PC-9 (cell line): ENCODE measurements around the gene ATOX1. TPM values are rescaled to one million over a fixed set of nuclear protein-coding genes. Genes with fewer than 3 reads are reported as not detected.

Source experiments
- BruUV-seq: library from RNA; stranded (reverse); fragments of 400-500 nt; replicated peaks from 2 replicates; lab custom pipeline; 2021; lab: Mats Ljungman, UMichigan
- CTCF ChIA-PET: fragments of 300-600 bp; sonication (Branson Sonifier 250); formaldehyde crosslinking; loops from one replicate; lab custom pipeline; 2022; ENCODE audit warnings: antibody characterized with exemption; lab: Charles Lee
- POLR2A ChIA-PET: fragments of 300-600 bp; sonication (Branson Sonifier 250); formaldehyde crosslinking; loops from one replicate; lab custom pipeline; 2022; ENCODE audit warnings: antibody characterized with exemption; ENCODE audit not compliant: unreplicated experiment; lab: Charles Lee
- DNase-seq, 2 experiments: peaks; one replicate each; pipeline versions ENCODE4 v3.0.0 to v3.0.0-alpha.2; 2015 to 2022; ENCODE audit warnings: mixed read lengths in 1 of 2
- H2AFZ ChIP-seq: fragments of 200-600 bp; sonication (generic); 2 replicates; pipeline ENCODE4 v1.8.1; 2017; ENCODE audit warnings: antibody characterized with exemption
- H3F3A ChIP-seq: fragments of 200-600 bp; sonication (generic); 2 replicates; pipeline ENCODE4 v1.8.1; 2017; ENCODE audit warnings: antibody characterized with exemption, mild to moderate bottlenecking, low read depth; ENCODE audit not compliant: insufficient read depth
- H3K27ac ChIP-seq: fragments of 200-600 bp; sonication (generic); 2 replicates; pipeline ENCODE4 v1.6.1; 2016; ENCODE audit warnings: mixed run types
- H3K27me3 ChIP-seq: fragments of 200-600 bp; sonication (generic); 2 replicates; pipeline ENCODE4 v1.6.1; 2016; ENCODE audit warnings: low read depth, mixed run types; ENCODE audit not compliant: insufficient read depth
- H3K36me3 ChIP-seq: fragments of 200-600 bp; sonication (generic); 2 replicates; pipeline ENCODE4 v1.6.1; 2016; ENCODE audit warnings: low read depth, mixed run types
- H3K4me1 ChIP-seq: fragments of 200-600 bp; sonication (generic); replicated peaks from 2 replicates; pipeline ENCODE4 v1.6.1; 2016; ENCODE audit warnings: mixed run types; ENCODE audit not compliant: insufficient read depth
- H3K4me2 ChIP-seq: fragments of 200-600 bp; sonication (generic); 2 replicates; pipeline ENCODE4 v1.6.1; 2017; ENCODE audit warnings: mixed run types
- H3K4me3 ChIP-seq: fragments of 200-600 bp; sonication (generic); 2 replicates; pipeline ENCODE4 v1.6.1; 2016; ENCODE audit warnings: mixed run types
- H3K79me2 ChIP-seq: fragments of 200-600 bp; sonication (generic); 2 replicates; pipeline ENCODE4 v1.6.1; 2017; ENCODE audit warnings: low read depth, mixed run types
- H3K9me2 ChIP-seq: fragments of 200-600 bp; sonication (generic); 2 replicates; pipeline ENCODE4 v1.8.1; 2017; ENCODE audit warnings: mild to moderate bottlenecking; ENCODE audit not compliant: insufficient read depth
- H3K9me3 ChIP-seq: fragments of 200-600 bp; sonication (generic); 2 replicates; pipeline ENCODE4 v1.8.1; 2016; ENCODE audit warnings: low read depth; ENCODE audit not compliant: insufficient read depth
- H4K20me1 ChIP-seq: fragments of 200-600 bp; sonication (generic); 2 replicates; pipeline ENCODE4 v1.8.1; 2017; ENCODE audit not compliant: insufficient read depth
- CTCF ChIP-seq: fragments of 200-600 bp; sonication (generic); conservative IDR thresholded peaks from 2 replicates; pipeline ENCODE4 v1.6.1; 2017; ENCODE audit warnings: mixed run types, antibody characterized with exemption, mild to moderate bottlenecking, moderate library complexity
- EZH2 ChIP-seq: fragments of 200-600 bp; sonication (generic); IDR thresholded peaks from 2 replicates; pipeline ENCODE4 v1.8.0; 2017; ENCODE audit warnings: antibody characterized with exemption, low read depth
- intact Hi-C: fragments of 100-400 bp; cut with micrococcal nuclease; formaldehyde crosslinking; loops from one replicate; pipeline ENCODE4 v1.10.0; 2022; ENCODE audit not compliant: unreplicated experiment
- total RNA-seq: library from RNA; stranded (reverse); gene quantifications from 2 replicates; pipeline ENCODE4 v1.2.3, GENCODE V29; 2021

Gene ATOX1
- total RNA-seq, 1 experiment from 2014 or later: 201 TPM

- ChIA-PET POLR2A (no interaction called here), CTCF (no interaction called here)
- Histone ChIP-seq H3K9me2 (no peaks in the 10 kb centered on the region), H3F3A (no peaks in the 10 kb centered on the region), H3K27me3 (no peaks in the 10 kb centered on the region), H3K4me3 (no peak overlapping the region), H3K4me1 (0 out of 2 replicates have a peak, but pooled peaks cover 3% of the 10 kb centered on the region), H3K36me3 (no peaks in the 10 kb centered on the region), H3K27ac (no peak overlapping the region), H3K4me2 (no peak overlapping the region), H2AFZ (no peak overlapping the region), H4K20me1 (no peaks in the 10 kb centered on the region), H3K9me3 (no peaks in the 10 kb centered on the region), H3K79me2 (no peaks in the 10 kb centered on the region)
- TF ChIP-seq EZH2: no peak
- no peak for TF ChIP-seq CTCF
- no peak for DNase-seq
- BruUV-seq: no TSS peak
- intact Hi-C loops: no loop called here
These were observed 41.0 kb downstream of the ATOX1 start for GRCh38 chr5:151717416-151717815.

DNA sequence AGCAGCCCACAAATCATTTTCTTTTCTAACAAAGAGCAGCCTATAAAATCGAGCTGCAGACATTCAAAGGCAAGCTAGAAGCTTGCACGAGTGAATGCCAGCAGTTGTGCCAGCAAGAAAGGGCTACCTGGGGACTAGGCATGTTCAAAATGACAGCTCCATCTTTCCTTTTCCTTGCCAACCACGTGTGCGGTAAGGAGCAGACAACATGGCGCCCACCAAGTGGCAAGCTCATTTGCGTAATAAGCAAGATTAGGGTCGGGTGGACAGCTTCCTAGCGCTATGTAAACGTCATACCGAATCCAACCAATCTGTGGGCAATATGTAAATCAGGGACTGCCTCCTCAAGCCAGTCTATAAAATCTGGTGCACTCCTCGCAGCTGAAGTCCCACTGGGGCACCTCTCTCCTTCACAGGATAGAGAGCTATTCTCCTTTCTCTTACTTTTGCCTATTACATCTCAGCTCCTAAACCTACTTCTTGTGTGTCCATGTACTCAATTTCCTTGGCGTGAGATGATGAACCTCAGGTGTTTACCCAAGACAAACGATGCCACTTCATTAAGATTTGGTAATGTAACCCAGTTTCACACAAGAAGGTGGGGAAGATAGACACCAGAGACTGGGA lies 49.2 kb downstream of the ATOX1 start:
- H3K27ac ChIP-seq: no peak overlapping the region
- H3K79me2 ChIP-seq: no peaks in the 10 kb centered on the region
- TF ChIP-seq CTCF (no peak), EZH2 (no peak)
- H3K4me1 ChIP-seq: no peaks in the 10 kb centered on the region
- intact Hi-C loops: no loop called here
- no peaks in the 10 kb centered on the region for H3K36me3 ChIP-seq
- POLR2A ChIA-PET: interaction anchor here (0.6 kb wide), 1 partner anchor 29 kb away, joined by 30 read pairs; no protein-coding TSS in a partner anchor
- no peak overlapping the region for H2AFZ ChIP-seq
- no peaks in the 10 kb centered on the region; the same call in none of the 2 replicates for H3F3A ChIP-seq
- no peaks in the 10 kb centered on the region for H3K27me3 ChIP-seq
- H3K4me3 ChIP-seq: no peak overlapping the region
- no TSS peak for BruUV-seq
- H3K9me3 ChIP-seq: no peaks in the 10 kb centered on the region; the same call in 1 of the 2 replicates
- DNase-seq: no peak
- CTCF ChIA-PET: no interaction called here
- H3K9me2 ChIP-seq: no peaks in the 10 kb centered on the region
- no peak overlapping the region for H3K4me2 ChIP-seq
- H4K20me1 ChIP-seq: no peaks in the 10 kb centered on the region

DNA sequence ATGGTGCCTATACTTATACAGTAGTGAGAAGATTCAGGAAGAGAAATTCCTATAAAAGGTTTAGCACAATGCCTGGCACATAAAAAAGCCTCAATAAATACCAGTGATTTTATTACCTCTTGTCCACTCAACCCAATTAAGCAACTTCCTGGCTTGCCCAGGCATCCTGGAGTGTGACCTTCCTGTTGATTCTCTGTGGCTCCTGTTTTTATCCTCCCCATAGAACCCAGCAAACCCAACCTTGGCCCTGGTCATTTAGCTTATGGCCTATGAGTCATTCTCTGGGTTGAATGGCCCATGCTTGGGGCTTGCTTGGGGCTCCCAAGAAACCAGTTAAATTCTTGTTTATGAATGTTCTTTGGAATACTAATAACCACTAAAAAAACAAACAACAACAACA lies 50.3 kb downstream of the ATOX1 start:
- Histone ChIP-seq H3F3A (no peaks in the 10 kb centered on the region; the same call in none of the 2 replicates), H3K36me3 (no peaks in the 10 kb centered on the region), H3K9me2 (no peaks in the 10 kb centered on the region), H3K27me3 (no peaks in the 10 kb centered on the region), H3K4me2 (no peak overlapping the region), H4K20me1 (no peaks in the 10 kb centered on the region), H3K4me1 (no peaks in the 10 kb centered on the region), H3K9me3 (no peaks in the 10 kb centered on the region; the same call in 1 of the 2 replicates), H3K4me3 (no peak overlapping the region), H3K79me2 (no peaks in the 10 kb centered on the region), H3K27ac (no peak overlapping the region), H2AFZ (no peak overlapping the region)
- no peak for DNase-seq
- CTCF ChIA-PET: no interaction called here
- no TSS peak for BruUV-seq
- TF ChIP-seq EZH2: no peak
- no peak for TF ChIP-seq CTCF
- intact Hi-C loops: no loop called here
- POLR2A ChIA-PET: no interaction called here
